Activated naive CD4-positive, alpha-beta T cell treated with anti-CD3 and anti-CD28 coated beads, Interleukin-2, amount 50 U/mL, for 16 hours (primary cell): ENCODE measurements around the gene ALAS1.

ENCODE experiments used
- DNase-seq: peaks from one replicate; pipeline ENCODE4 v3.0.0-alpha.2; 2020

Gene ALAS1

DNA sequence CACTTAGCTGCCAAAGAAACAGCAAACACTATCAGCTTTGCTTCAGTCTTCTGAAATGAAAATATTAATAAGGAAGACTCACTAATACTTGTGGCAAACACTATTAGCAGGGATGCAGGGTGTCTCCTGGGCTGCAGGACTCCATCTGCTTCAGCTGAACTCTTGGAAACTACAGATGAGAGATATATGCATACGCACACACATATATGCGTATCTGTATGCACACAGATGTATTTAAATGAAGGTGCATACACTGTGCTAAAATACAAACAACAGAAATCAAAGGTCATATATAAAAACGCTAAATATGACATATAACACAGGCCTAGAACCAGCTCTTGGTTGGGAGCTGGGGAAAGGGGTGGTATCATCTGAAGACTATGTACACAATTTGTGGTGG, 58.2 kb downstream of the ALAS1 start:
- DNase-seq: no peak

GRCh38 chr3:52256622-52257021, 58.7 kb downstream of the ALAS1 start:
- no peak for DNase-seq

- no peak for DNase-seq
These were observed 60.0 kb downstream of the ALAS1 start for GRCh38 chr3:52257911-52258310.

- DNase-seq: no peak
These were observed 61.1 kb downstream of the ALAS1 start for GRCh38 chr3:52259035-52259434.

DNA sequence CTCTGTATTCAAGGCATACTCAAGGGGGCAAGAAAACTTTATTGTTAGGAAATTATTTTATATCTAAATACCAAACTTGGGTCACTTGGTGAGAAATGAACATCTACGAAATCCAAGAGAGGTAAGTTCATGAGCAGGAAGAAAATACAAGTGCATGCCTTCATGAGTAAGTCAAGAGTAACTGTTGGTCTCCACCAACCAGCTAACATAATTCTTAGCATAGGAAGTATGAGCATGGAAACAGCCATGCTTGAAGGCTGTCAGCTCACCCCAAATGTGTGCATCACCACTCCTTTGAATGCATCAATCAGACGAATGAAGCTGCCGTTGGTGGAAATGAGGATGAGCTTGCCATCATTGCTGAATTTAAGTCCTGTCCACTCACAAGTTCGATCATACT, 61.5 kb downstream of the ALAS1 start:
- no peak for DNase-seq

- no peak for DNase-seq
These were observed 64.5 kb downstream of the ALAS1 start for GRCh38 chr3:52262447-52262846.
